H9 (cell line): ENCODE data around the gene DTWD2. TPM values are rescaled to one million over a fixed set of nuclear protein-coding genes. Genes with fewer than 3 reads are reported as not detected.

Experiments used
- DNase-seq: peaks from one replicate; pipeline ENCODE4 v3.0.0-alpha.2; 2017
- H2AFZ ChIP-seq: one replicate; pipeline ENCODE4 v1.6.1; 2013; ENCODE audit warnings: mild to moderate bottlenecking, low read length, control low read depth, moderate library complexity
- H2AK5ac ChIP-seq: 2 replicates; pipeline ENCODE4 v1.6.1; 2013; ENCODE audit warnings: low read length, control low read depth, mixed read lengths; ENCODE audit not compliant: insufficient read length
- H2BK120ac ChIP-seq: one replicate; pipeline ENCODE4 v1.6.1; 2013; ENCODE audit warnings: low read depth, mild to moderate bottlenecking, low read length, control low read depth, inconsistent platforms; ENCODE audit not compliant: poor library complexity, severe bottlenecking
- H2BK12ac ChIP-seq: 2 replicates; pipeline ENCODE4 v1.6.1; 2013; ENCODE audit warnings: low read length, control low read depth, mixed read lengths, low read depth; ENCODE audit not compliant: insufficient read length
- H2BK15ac ChIP-seq: 2 replicates; pipeline ENCODE4 v1.6.1; 2013; ENCODE audit warnings: low read depth, low read length, control low read depth
- H2BK20ac ChIP-seq: one replicate; pipeline ENCODE4 v1.6.1; 2013; ENCODE audit warnings: low read depth, mild to moderate bottlenecking, low read length, control low read depth, inconsistent platforms; ENCODE audit not compliant: poor library complexity, severe bottlenecking
- H2BK5ac ChIP-seq: 2 replicates; pipeline ENCODE4 v1.6.1; 2013; ENCODE audit warnings: low read length, control low read depth, mixed read lengths; ENCODE audit not compliant: insufficient read length
- H3K14ac ChIP-seq: 2 replicates; pipeline ENCODE4 v1.6.1; 2013; ENCODE audit warnings: low read length, control low read depth; ENCODE audit not compliant: insufficient read depth
- H3K18ac ChIP-seq: 2 replicates; pipeline ENCODE4 v1.6.1; 2013; ENCODE audit warnings: low read depth, mild to moderate bottlenecking, mixed read lengths, low read length, control low read depth; ENCODE audit not compliant: insufficient read length
- H3K23ac ChIP-seq: 2 replicates; pipeline ENCODE4 v1.6.1; 2013; ENCODE audit warnings: low read length, control low read depth, mixed read lengths, low read depth; ENCODE audit not compliant: insufficient read length
- H3K23me2 ChIP-seq: 2 replicates; pipeline ENCODE4 v1.6.1; 2013; ENCODE audit warnings: low read depth, mild to moderate bottlenecking, mixed read lengths, low read length, control low read depth; ENCODE audit not compliant: insufficient read length, poor library complexity, severe bottlenecking
- H3K27ac ChIP-seq: 2 replicates; pipeline ENCODE4 v1.5.1; 2013; ENCODE audit warnings: low read length, control low read depth, mixed read lengths, low read depth; ENCODE audit not compliant: insufficient read length
- H3K27me3 ChIP-seq: 2 replicates; pipeline ENCODE4 v1.6.1; 2013; ENCODE audit warnings: low read length, control low read depth, inconsistent platforms; ENCODE audit not compliant: insufficient read depth
- H3K4ac ChIP-seq: 2 replicates; pipeline ENCODE4 v1.6.1; 2013; ENCODE audit warnings: low read depth, mild to moderate bottlenecking, control low read depth, inconsistent platforms, low read length, moderate library complexity
- H3K4me1 ChIP-seq: 2 replicates; pipeline ENCODE4 v1.6.1; 2013; ENCODE audit warnings: low read length, control low read depth, inconsistent platforms; ENCODE audit not compliant: insufficient read depth
- H3K4me2 ChIP-seq: 2 replicates; pipeline ENCODE4 v1.6.1; 2013; ENCODE audit warnings: low read length, control low read depth, mixed read lengths; ENCODE audit not compliant: insufficient read length, insufficient read depth
- H3K56ac ChIP-seq: 2 replicates; pipeline ENCODE4 v1.6.1; 2013; ENCODE audit warnings: low read depth, mild to moderate bottlenecking, mixed read lengths, low read length, control low read depth; ENCODE audit not compliant: insufficient read length
- H3K79me1 ChIP-seq: 2 replicates; pipeline ENCODE4 v1.6.1; 2013; ENCODE audit warnings: low read depth, mild to moderate bottlenecking, moderate library complexity, low read length, control low read depth, inconsistent platforms; ENCODE audit not compliant: insufficient read depth, poor library complexity, severe bottlenecking
- H3K79me2 ChIP-seq: 2 replicates; pipeline ENCODE4 v1.6.1; 2013; ENCODE audit warnings: low read length, control low read depth, inconsistent platforms; ENCODE audit not compliant: insufficient read depth
- H3K9ac ChIP-seq: 2 replicates; pipeline ENCODE4 v1.6.1; 2013; ENCODE audit warnings: low read length, control low read depth, mixed read lengths; ENCODE audit not compliant: insufficient read length; ENCODE audit errors: extremely low read depth
- H3K9me3 ChIP-seq: one replicate; pipeline ENCODE4 v1.6.1; 2013; ENCODE audit warnings: low read depth, low read length, inconsistent platforms; ENCODE audit not compliant: control insufficient read depth
- H3T11ph ChIP-seq: one replicate; pipeline ENCODE4 v1.6.1; 2013; ENCODE audit warnings: mild to moderate bottlenecking, low read length, control low read depth, inconsistent platforms
- H4K20me1 ChIP-seq: one replicate; pipeline ENCODE4 v1.6.1; 2013; ENCODE audit not compliant: control insufficient read depth, insufficient read length, insufficient read depth
- H4K5ac ChIP-seq: 2 replicates; pipeline ENCODE4 v1.6.1; 2013; ENCODE audit warnings: low read depth, mild to moderate bottlenecking, mixed read lengths, low read length, control low read depth; ENCODE audit not compliant: insufficient read length
- H4K8ac ChIP-seq: replicated peaks from 2 replicates; pipeline ENCODE4 v1.6.1; 2013; ENCODE audit warnings: low read length, control low read depth, mixed read lengths, low read depth; ENCODE audit not compliant: insufficient read length
- H4K91ac ChIP-seq: 2 replicates; pipeline ENCODE4 v1.6.1; 2013; ENCODE audit warnings: low read depth, mild to moderate bottlenecking, moderate library complexity, mixed read lengths, low read length, control low read depth; ENCODE audit not compliant: insufficient read length
- H3K27ac Mint-ChIP-seq, 3 experiments: 2 replicates in 2 of 3; 3 replicates in 1 of 3; pipeline ENCODE4 v1.8.0; 2020 to 2021; ENCODE audit warnings: mixed read lengths in 3 of 3, mild to moderate bottlenecking in 1 of 3, moderate library complexity in 1 of 3
- H3K27me3 Mint-ChIP-seq: 2 replicates; pipeline ENCODE4 v1.8.0; 2021; ENCODE audit warnings: low read depth, mild to moderate bottlenecking, moderate library complexity, mixed read lengths
- H3K36me3 Mint-ChIP-seq, 3 experiments: 2 replicates in 2 of 3; 3 replicates in 1 of 3; pipeline ENCODE4 v1.8.0; 2020 to 2021; ENCODE audit warnings: low read depth in 3 of 3, mixed read lengths in 3 of 3; ENCODE audit not compliant: insufficient read depth in 1 of 3
- H3K4me1 Mint-ChIP-seq, 2 experiments: 2 replicates each; pipeline ENCODE4 v1.8.0; 2020; ENCODE audit warnings: mixed read lengths in 2 of 2
- H3K4me3 Mint-ChIP-seq, 2 experiments: 2 replicates in 1 of 2; 3 replicates in 1 of 2; pipeline ENCODE4 v1.8.0; 2020 to 2021; ENCODE audit warnings: mild to moderate bottlenecking in 2 of 2, mixed read lengths in 2 of 2, moderate library complexity in 1 of 2
- H3K9me3 Mint-ChIP-seq, 2 experiments: 2 replicates in 1 of 2; 3 replicates in 1 of 2; pipeline ENCODE4 v1.8.0; 2020; ENCODE audit warnings: mild to moderate bottlenecking in 2 of 2, mixed read lengths in 2 of 2, moderate library complexity in 1 of 2
- total RNA-seq: library from RNA; stranded (reverse); gene quantifications from 2 replicates; pipeline ENCODE4 v1.2.1, GENCODE V29; 2021
- TF ChIP-seq, protein P1 (sequence below): fragments of 200-600 bp; sonication (generic); conservative IDR thresholded peaks from 3 replicates; pipeline ENCODE4 v1.8.0; 2021; ENCODE audit warnings: antibody characterized with exemption, mild to moderate bottlenecking

The DTWD2 gene
- total RNA-seq, 1 experiment from 2014 or later = 10.8 TPM

DNA sequence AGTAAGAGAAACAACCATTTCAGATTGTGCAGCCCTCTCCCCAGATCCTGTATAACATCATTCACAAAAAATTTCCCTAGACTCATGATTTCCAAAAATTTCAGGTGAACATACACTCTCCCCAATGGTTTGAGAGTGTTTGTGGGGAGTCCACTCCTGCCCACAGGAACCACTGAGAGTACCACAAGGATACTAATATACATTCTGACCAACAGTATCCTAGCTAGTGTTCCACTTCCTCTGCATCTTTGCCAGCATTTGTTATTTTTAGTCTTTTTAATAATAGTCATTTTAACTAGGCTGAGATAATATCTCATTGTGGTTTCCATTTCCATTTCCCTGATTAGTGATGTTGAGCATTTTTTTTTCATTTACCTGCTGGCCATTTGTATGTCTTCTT, 155.4 kb downstream of the DTWD2 start:
- no peak overlapping the region for H3K27ac Mint-ChIP-seq
- Histone ChIP-seq H4K20me1 (no peaks in the 10 kb centered on the region), H4K8ac (no peak overlapping the region), H3K4ac (no peak overlapping the region), H3K9ac (no peak overlapping the region), H3T11ph (no peak overlapping the region), H4K5ac (no peak overlapping the region), H3K27ac (no peak overlapping the region), H3K9me3 (no peaks in the 10 kb centered on the region), H2AK5ac (no peak overlapping the region), H4K91ac (no peak overlapping the region), H2BK120ac (no peak overlapping the region), H2BK20ac (no peak overlapping the region), H3K79me2 (no peaks in the 10 kb centered on the region), H2BK15ac (no peak overlapping the region), H3K79me1 (no peaks in the 10 kb centered on the region), H3K18ac (no peak overlapping the region), H3K14ac (no peak overlapping the region), H2AFZ (no peak overlapping the region), H2BK5ac (no peak overlapping the region), H2BK12ac (no peak overlapping the region), H3K23ac (no peak overlapping the region), H3K4me2 (no peak overlapping the region), H3K56ac (no peak overlapping the region), H3K27me3 (no peaks in the 10 kb centered on the region), H3K4me1 (no peaks in the 10 kb centered on the region), H3K23me2 (no peaks in the 10 kb centered on the region)
- DNase-seq = no peak
- H3K4me1 Mint-ChIP-seq = no peaks in the 10 kb centered on the region
- H3K36me3 Mint-ChIP-seq = no peaks in the 10 kb centered on the region
- TF ChIP-seq, protein P1, sequence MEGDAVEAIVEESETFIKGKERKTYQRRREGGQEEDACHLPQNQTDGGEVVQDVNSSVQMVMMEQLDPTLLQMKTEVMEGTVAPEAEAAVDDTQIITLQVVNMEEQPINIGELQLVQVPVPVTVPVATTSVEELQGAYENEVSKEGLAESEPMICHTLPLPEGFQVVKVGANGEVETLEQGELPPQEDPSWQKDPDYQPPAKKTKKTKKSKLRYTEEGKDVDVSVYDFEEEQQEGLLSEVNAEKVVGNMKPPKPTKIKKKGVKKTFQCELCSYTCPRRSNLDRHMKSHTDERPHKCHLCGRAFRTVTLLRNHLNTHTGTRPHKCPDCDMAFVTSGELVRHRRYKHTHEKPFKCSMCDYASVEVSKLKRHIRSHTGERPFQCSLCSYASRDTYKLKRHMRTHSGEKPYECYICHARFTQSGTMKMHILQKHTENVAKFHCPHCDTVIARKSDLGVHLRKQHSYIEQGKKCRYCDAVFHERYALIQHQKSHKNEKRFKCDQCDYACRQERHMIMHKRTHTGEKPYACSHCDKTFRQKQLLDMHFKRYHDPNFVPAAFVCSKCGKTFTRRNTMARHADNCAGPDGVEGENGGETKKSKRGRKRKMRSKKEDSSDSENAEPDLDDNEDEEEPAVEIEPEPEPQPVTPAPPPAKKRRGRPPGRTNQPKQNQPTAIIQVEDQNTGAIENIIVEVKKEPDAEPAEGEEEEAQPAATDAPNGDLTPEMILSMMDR = no peak
- no peak overlapping the region for H3K4me3 Mint-ChIP-seq
- H3K27me3 Mint-ChIP-seq = no peaks in the 10 kb centered on the region
- no peaks in the 10 kb centered on the region for H3K9me3 Mint-ChIP-seq
